Measurements from ENCODE around the gene AASS. TPM values are rescaled to one million over a fixed set of nuclear protein-coding genes. Genes with fewer than 3 reads are reported as not detected.
"Not testable (repeated sequence)": the region's sequence is repeated elsewhere in the genome, so short reads cannot be mapped to it uniquely, and the experiment has no call there.

AASS gene
- 0.82 and 3.6 TPM in 2 replicates for total RNA-seq (2014; rRNA removed; shearing (Covaris generic); ENCODE audit: low replicate concordance)

- Histone ChIP-seq H3K9me3 (no peaks in the 10 kb centered on the region), H3K27me3 (no peaks in the 10 kb centered on the region), H3K4me3 (peak within 1 kb of the TSS; percentile 71), H3K36me3 (no peaks in the 10 kb centered on the region)
- peak; percentile 89 for DNase-seq
These were observed at the start of gene AASS for GRCh38 chr7:122143751-122144711. Gene AASS (minus strand): TSS chr7:122144249. CDS start chr7:122133726, 10,523 bp downstream.

DNA sequence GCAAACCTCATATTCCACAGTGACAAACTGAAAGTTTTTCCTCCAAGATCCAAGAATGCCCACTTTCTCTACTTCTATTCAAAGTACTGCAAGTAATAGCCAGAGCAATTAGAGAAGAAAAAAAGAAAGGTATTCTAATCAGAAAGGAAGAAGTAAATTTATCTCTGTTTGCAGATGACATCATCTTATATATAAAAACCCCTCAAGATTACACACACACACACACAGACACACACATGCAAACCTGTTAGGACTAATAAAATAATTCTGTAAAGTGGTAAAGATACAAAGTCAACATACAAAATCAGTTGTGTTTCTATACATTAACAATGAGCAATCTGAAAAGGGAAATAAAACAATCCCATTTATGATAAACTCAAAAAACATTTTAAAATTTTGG is 44.7 kb upstream of the AASS start:
- DNase-seq: no peak

GRCh38 chr7:122183106-122183505 is 39.1 kb upstream of the AASS start:
- Histone ChIP-seq H3K4me3 (no peak overlapping the region), H3K9me3 (no peaks in the 10 kb centered on the region), H3K36me3 (no peaks in the 10 kb centered on the region), H3K27me3 (no peaks in the 10 kb centered on the region)
- DNase-seq: no peak

More for the DNA sequence above, 44.7 kb upstream of the AASS start:
- no peaks in the 10 kb centered on the region for H3K9me3 ChIP-seq
- no peaks in the 10 kb centered on the region for H3K27me3 ChIP-seq
- no peaks in the 10 kb centered on the region for H3K36me3 ChIP-seq
- H3K4me3 ChIP-seq: no peak overlapping the region

- Histone ChIP-seq H3K9me3 (no peaks in the 10 kb centered on the region), H3K36me3 (no peaks in the 10 kb centered on the region), H3K27me3 (no peaks in the 10 kb centered on the region), H3K4me3 (no peak overlapping the region)
- DNase-seq: no peak
These were observed 38.0 kb upstream of the AASS start for GRCh38 chr7:122182081-122182480.

DNA sequence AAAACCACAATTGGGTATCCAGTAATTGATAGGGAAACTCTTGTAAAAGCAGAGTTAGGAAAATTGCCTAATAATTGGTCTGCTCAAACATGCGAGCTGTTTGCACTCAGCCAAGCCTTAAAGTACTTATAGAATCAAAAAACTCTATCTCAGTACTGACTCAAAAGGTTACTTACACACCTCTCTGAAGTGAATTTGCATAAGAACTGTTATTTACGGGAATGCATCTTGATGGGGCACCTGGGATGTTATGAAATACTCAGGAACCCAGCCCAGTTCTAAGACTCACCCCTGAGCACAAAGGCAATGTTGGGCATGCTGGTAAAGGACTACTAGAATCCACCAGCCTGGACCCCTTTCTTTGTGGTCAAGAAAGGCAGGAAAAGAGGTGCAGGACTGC is 28.1 kb upstream of the AASS start:
- H3K9me3 ChIP-seq, DNase-seq, H3K4me3 ChIP-seq, H3K27me3 ChIP-seq, H3K36me3 ChIP-seq: not testable (repeated sequence)

GRCh38 chr7:122166740-122167139 is 22.7 kb upstream of the AASS start:
- DNase-seq: peak; percentile 23
- H3K27me3 ChIP-seq: no peaks in the 10 kb centered on the region
- H3K36me3 ChIP-seq: no peaks in the 10 kb centered on the region
- H3K4me3 ChIP-seq: no peak overlapping the region
- H3K9me3 ChIP-seq: no peaks in the 10 kb centered on the region

DNA sequence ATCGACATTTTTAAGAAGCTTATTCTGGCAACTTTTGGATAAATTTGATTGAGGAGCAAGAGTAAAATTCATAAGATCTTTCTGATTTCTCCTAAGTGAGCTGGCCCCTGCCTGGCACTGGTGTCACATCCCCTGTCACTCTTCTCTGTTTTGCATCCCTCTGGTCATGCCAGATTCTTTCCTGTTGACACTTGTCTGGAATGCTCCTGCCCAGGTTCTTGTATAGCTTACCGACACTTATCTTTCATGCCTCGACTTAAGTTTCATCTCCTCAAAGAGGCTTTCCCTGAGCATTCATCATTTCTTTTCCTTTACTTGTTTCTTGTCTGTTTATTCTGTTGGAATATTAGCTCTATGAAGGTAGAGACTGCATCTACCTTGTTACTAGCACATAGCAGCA is 22.2 kb upstream of the AASS start:
- DNase-seq: no peak
- H3K4me3 ChIP-seq: no peak overlapping the region
- H3K36me3 ChIP-seq: no peaks in the 10 kb centered on the region
- H3K27me3 ChIP-seq: no peaks in the 10 kb centered on the region
- H3K9me3 ChIP-seq: no peaks in the 10 kb centered on the region

DNA sequence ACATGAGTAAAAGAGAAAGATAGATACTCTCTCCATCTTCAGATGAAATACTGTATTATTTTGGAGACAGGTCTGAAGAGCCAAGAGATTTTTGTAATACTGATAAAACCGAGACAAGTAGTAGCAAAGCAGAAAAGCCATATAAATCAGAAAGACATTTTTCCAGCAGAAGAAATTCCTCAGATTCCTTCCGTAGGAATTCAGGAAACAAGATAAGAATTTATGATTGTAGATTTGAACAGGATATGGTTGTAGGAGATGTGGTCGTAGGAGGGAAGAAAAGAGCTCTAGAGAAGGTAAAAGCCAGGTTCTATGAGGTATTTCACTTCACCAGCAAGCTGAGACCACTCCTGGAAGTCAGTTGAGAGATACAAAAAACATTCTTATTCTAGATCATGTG is 17.6 kb upstream of the AASS start:
- no peak for DNase-seq
- Histone ChIP-seq H3K4me3 (no peak overlapping the region), H3K36me3 (no peaks in the 10 kb centered on the region), H3K27me3 (no peaks in the 10 kb centered on the region), H3K9me3 (no peaks in the 10 kb centered on the region)

GRCh38 chr7:122155566-122155965 is 11.5 kb upstream of the AASS start:
- DNase-seq: no peak
- H3K27me3 ChIP-seq: no peaks in the 10 kb centered on the region
- H3K36me3 ChIP-seq: no peaks in the 10 kb centered on the region
- no peaks in the 10 kb centered on the region for H3K9me3 ChIP-seq
- no peak overlapping the region for H3K4me3 ChIP-seq

GRCh38 chr7:122148878-122149277 is 4.8 kb upstream of the AASS start:
- no peaks in the 10 kb centered on the region for H3K9me3 ChIP-seq
- DNase-seq: no peak
- no peaks in the 10 kb centered on the region for H3K36me3 ChIP-seq
- H3K27me3 ChIP-seq: no peaks in the 10 kb centered on the region
- H3K4me3 ChIP-seq: no peak overlapping the region

- no peak for DNase-seq
These were observed 4.0 kb upstream of the AASS start for GRCh38 chr7:122148081-122148480.

GRCh38 chr7:122145937-122146645 is 2.0 kb upstream of the AASS start:
- Histone ChIP-seq H3K36me3 (no peaks in the 10 kb centered on the region), H3K27me3 (no peaks in the 10 kb centered on the region), H3K4me3 (no peak overlapping the region), H3K9me3 (no peaks in the 10 kb centered on the region)
- no peak for DNase-seq

More at GRCh38 chr7:122148081-122148480, 4.0 kb upstream of the AASS start:
- Histone ChIP-seq H3K4me3 (no peak overlapping the region), H3K27me3 (no peaks in the 10 kb centered on the region), H3K9me3 (no peaks in the 10 kb centered on the region), H3K36me3 (no peaks in the 10 kb centered on the region)

- peak; percentile 15 for DNase-seq
- H3K36me3 ChIP-seq: no peaks in the 10 kb centered on the region
- no peaks in the 10 kb centered on the region for H3K27me3 ChIP-seq
- H3K9me3 ChIP-seq: no peaks in the 10 kb centered on the region
- peak overlapping the region; percentile 71 for H3K4me3 ChIP-seq
These were observed 686 bp downstream of the AASS start for GRCh38 chr7:122143376-122143750.

- no peak for DNase-seq
These were observed 3.1 kb downstream of the AASS start for GRCh38 chr7:122140918-122141317.

DNA sequence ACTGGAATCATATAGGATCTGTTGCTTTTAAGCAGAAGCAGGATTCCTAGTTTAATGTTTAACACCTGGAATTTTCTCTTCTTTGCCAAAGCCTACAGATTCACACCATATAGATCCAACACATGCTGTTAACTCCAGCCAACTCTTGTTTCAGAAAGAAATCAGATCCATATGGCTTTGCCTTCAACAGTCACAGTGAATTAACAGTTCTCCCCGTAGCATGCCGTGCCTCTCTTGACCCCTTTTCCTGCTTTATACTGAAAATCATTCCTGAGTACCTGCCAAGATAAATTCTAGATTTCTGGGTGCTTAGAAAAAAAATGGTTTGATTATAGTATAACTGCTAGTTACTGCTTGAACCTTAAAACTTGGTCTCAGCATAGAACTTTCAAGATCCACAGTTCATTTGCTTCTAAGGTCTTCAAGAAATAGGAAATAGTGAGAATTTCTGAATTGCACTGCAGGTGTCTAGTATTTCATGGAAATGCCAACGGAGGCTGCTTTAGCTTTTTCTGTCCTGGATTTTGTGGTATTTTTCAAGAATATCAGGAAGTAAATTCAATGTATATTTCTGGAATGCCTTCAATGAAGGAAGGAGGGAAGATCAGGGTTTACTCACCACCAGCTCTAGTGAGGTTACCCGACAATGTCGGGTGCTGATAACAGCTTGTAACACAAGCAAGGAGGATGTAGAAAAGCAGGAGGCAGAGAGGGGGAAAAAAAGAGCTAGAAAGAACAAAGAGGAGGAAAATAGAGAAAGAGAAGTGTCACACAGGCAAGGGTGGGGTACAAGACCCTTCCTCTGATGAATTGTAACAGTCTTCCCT is 6.6 kb downstream of the AASS start:
- no peaks in the 10 kb centered on the region for H3K27me3 ChIP-seq
- no peak for DNase-seq
- H3K9me3 ChIP-seq: no peaks in the 10 kb centered on the region
- peak overlapping the region; percentile 36 for H3K4me3 ChIP-seq
- no peaks in the 10 kb centered on the region for H3K36me3 ChIP-seq

More at GRCh38 chr7:122140918-122141317, 3.1 kb downstream of the AASS start:
- no peak overlapping the region for H3K4me3 ChIP-seq
- no peaks in the 10 kb centered on the region for H3K27me3 ChIP-seq
- H3K36me3 ChIP-seq: no peaks in the 10 kb centered on the region
- H3K9me3 ChIP-seq: no peaks in the 10 kb centered on the region

DNA sequence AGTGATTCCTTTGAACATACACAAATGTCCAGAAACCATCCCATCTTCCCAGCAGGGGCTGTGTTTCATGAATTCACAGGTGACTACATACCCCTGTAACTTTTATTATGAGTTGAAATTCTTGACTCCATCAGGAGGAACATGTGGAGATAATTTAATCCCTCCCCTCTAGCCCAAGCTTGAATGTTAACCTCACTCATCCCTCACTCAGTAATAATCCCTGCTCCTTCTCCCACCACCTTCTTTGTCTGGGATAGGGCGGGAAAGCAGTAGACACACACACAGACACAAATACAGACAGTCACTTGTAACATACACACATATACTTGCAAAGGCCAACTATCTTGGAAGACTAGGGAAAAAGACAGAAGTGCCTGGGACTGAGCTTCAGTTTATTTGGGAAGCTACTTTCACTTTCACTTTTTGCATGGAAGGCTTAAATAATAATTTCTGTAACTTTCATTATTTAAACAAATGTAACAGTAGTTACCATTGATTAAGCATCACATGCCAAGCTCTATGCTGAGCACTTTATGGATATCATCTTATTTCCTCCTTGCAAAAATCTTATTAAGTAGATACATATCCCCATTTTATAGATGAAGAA is 7.3 kb downstream of the AASS start:
- Histone ChIP-seq H3K27me3 (no peaks in the 10 kb centered on the region), H3K9me3 (no peaks in the 10 kb centered on the region)
- no peak for DNase-seq

More for the DNA sequence above, 7.3 kb downstream of the AASS start:
- peak overlapping the region; percentile 36 for H3K4me3 ChIP-seq
- no peaks in the 10 kb centered on the region for H3K36me3 ChIP-seq

All from MG63 (cell line).